HepG2 (cell line): ENCODE data around the gene WDR54. TPM values are rescaled to one million over a fixed set of nuclear protein-coding genes. Genes with fewer than 3 reads are reported as not detected.
A peak's percentile ranks its signal among the peaks of the same experiment; 100 is the strongest.

ENCODE experiments used
- CHD4 ChIP-seq: fragments of 200-600 bp; sonication (generic); IDR thresholded peaks from 2 replicates; pipeline ENCODE4 v1.7.0; 2017; ENCODE audit warnings: mild to moderate bottlenecking, low read length, borderline replicate concordance
- IRF2 ChIP-seq: IDR thresholded peaks from 2 replicates; pipeline ENCODE4 v1.6.1; 2018; ENCODE audit warnings: missing genetic modification reagents, missing compliant biosample characterization
- MLLT10 ChIP-seq: sonication (generic); formaldehyde crosslinking; IDR thresholded peaks from 2 replicates; pipeline ENCODE4 v1.4.0; 2020; ENCODE audit warnings: missing genetic modification reagents
- RBM22 ChIP-seq: fragments of 200-400 bp; formaldehyde crosslinking; optimal IDR thresholded peaks from 2 replicates; pipeline ENCODE3; 2017; ENCODE audit warnings: mild to moderate bottlenecking, low read length, moderate library complexity
- TOPORS ChIP-seq: sonication (generic); formaldehyde crosslinking; IDR thresholded peaks from 2 replicates; pipeline ENCODE4 v1.8.0; 2023; ENCODE audit warnings: mild to moderate bottlenecking, missing genetic modification reagents
- ZNF205 ChIP-seq: IDR thresholded peaks from 2 replicates; pipeline ENCODE4 v1.6.1; 2018; ENCODE audit warnings: missing biosample characterization, missing genetic modification reagents
- ZNF34 ChIP-seq: sonication (generic); formaldehyde crosslinking; IDR thresholded peaks from 2 replicates; pipeline ENCODE4 v1.4.0; 2020; ENCODE audit warnings: mild to moderate bottlenecking, missing genetic modification reagents, borderline replicate concordance
- ZNF510 ChIP-seq: sonication (generic); formaldehyde crosslinking; IDR thresholded peaks from 2 replicates; pipeline ENCODE4 v1.4.0; 2020; ENCODE audit warnings: low read depth, mild to moderate bottlenecking, missing genetic modification reagents
- ZNF563 ChIP-seq: sonication (generic); formaldehyde crosslinking; IDR thresholded peaks from 2 replicates; pipeline ENCODE4 v1.8.0; 2022; ENCODE audit warnings: mild to moderate bottlenecking, moderate library complexity, missing genetic modification reagents
- ZNF572 ChIP-seq: sonication (generic); formaldehyde crosslinking; IDR thresholded peaks from 2 replicates; pipeline ENCODE4 v1.5.1; 2020; ENCODE audit warnings: mild to moderate bottlenecking, missing genetic modification reagents
- ZNF777 ChIP-seq: sonication (generic); formaldehyde crosslinking; IDR thresholded peaks from 2 replicates; pipeline ENCODE4 v1.4.0; 2020; ENCODE audit warnings: missing genetic modification reagents
- polyA plus RNA-seq, 8 experiments: library from polyadenylated mRNA; depleted of rRNA in 3 of 8; stranded (reverse) in 7 of 8; unstranded in 1 of 8; fragments of >200 nt; fragmentation: Illumina TruSeq in 4 of 8; extraction: Trizol in 4 of 8; gene quantifications; 2 replicates each; pipeline versions ENCODE4 v1.2.1 to v1.2.3, GENCODE V29; 2011 to 2016; ENCODE audit warnings: low read depth in 4 of 8, missing spikeins in 1 of 8, mixed read lengths in 1 of 8; ENCODE audit not compliant: insufficient read depth in 1 of 8
- total RNA-seq, 5 experiments: library from RNA; depleted of rRNA; stranded (reverse); fragments of >200 nt; fragmentation: Illumina TruSeq; extraction: Trizol; gene quantifications; 2 replicates each; pipeline ENCODE4 v1.2.3, GENCODE V29; 2016; ENCODE audit warnings: low read depth in 1 of 5
- TF ChIP-seq, protein P1 (sequence below): sonication (generic); formaldehyde crosslinking; IDR thresholded peaks from 2 replicates; pipeline ENCODE4 v1.5.1; 2020; ENCODE audit warnings: mild to moderate bottlenecking, missing genetic modification reagents, moderate library complexity
- TF ChIP-seq, protein P2 (sequence below): sonication (generic); formaldehyde crosslinking; IDR thresholded peaks from 2 replicates; pipeline ENCODE4 v1.4.0; 2020; ENCODE audit warnings: missing genetic modification reagents; ENCODE audit errors: not compliant biosample characterization
- TF ChIP-seq, protein P3 (sequence below): sonication (generic); formaldehyde crosslinking; IDR thresholded peaks from 2 replicates; pipeline ENCODE4 v1.5.1; 2020; ENCODE audit warnings: missing genetic modification reagents, mild to moderate bottlenecking, borderline replicate concordance
- TF ChIP-seq, protein P4 (sequence below): sonication (generic); formaldehyde crosslinking; IDR thresholded peaks from 2 replicates; pipeline ENCODE4 v1.4.0; 2020; ENCODE audit warnings: missing genetic modification reagents
- TF ChIP-seq, protein P5 (sequence below): sonication (generic); formaldehyde crosslinking; IDR thresholded peaks from 2 replicates; pipeline ENCODE4 v1.5.1; 2020; ENCODE audit warnings: missing genetic modification reagents, mild to moderate bottlenecking, borderline replicate concordance
- TF ChIP-seq, protein P6 (sequence below): sonication (generic); formaldehyde crosslinking; IDR thresholded peaks from 2 replicates; pipeline ENCODE4 v1.4.0; 2020; ENCODE audit warnings: missing genetic modification reagents
- TF ChIP-seq, protein P7 (sequence below): sonication (generic); formaldehyde crosslinking; IDR thresholded peaks from 2 replicates; pipeline ENCODE4 v1.8.0; 2023; ENCODE audit warnings: mild to moderate bottlenecking, missing genetic modification reagents

Gene WDR54
- total and polyA plus RNA-seq, 2 of the 13 experiments (the other 11 are each of a cell fraction or from before 2014, with no cell fraction given): 2.0 to 17.3 TPM

DNA sequence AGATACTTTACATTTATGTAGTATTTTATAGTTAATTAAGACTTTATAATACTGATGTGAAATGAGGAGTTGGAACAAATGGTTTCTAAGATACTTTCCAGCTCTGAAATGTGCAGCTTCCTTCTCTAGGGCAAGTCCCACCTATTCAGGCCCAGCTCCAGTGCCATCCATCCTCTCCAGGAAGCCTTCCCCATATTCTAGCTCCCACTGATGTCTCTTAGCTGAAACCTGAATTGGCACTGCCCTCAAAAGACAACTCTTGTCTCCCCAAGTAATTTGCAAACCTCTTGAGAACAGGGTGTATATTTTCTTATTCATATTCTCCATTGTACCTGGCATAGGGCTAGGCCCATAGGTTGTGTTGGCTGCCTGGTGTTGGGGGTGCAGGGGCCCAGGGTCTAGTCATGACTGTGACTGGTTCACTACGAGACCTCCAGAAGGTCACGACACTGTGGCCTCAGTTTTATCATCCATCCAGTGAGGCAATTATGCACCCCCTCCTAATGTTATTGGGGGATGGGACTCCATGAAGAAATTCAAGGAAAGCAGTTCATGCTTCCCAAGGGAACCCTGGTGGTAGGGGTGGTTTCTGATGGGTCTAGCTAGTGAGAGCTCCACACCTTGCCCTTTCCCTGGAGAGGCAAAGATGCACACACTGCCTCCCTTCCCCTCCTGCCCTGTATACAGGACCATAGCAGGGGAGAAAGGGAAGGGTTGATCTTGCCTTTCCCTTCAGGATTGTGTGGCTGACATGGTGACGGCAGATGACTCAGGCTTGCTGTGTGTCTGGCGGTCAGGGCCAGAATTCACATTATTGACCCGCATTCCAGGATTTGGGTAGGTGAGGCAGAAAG lies 2.8 kb downstream of the WDR54 start (continued):
- TF ChIP-seq, protein P1, sequence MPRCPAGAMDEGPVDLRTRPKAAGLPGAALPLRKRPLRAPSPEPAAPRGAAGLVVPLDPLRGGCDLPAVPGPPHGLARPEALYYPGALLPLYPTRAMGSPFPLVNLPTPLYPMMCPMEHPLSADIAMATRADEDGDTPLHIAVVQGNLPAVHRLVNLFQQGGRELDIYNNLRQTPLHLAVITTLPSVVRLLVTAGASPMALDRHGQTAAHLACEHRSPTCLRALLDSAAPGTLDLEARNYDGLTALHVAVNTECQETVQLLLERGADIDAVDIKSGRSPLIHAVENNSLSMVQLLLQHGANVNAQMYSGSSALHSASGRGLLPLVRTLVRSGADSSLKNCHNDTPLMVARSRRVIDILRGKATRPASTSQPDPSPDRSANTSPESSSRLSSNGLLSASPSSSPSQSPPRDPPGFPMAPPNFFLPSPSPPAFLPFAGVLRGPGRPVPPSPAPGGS: peak; percentile 48; the same call in 1 of the 2 replicates
- TF ChIP-seq ZNF777 (no peak), ZNF34 (CRISPR knock-in tag) (no peak), ZNF510 (CRISPR knock-in tag) (no peak), IRF2 (CRISPR knock-in tag) (peak; percentile 4; the same call in 1 of the 2 replicates), TOPORS (CRISPR knock-in tag) (0 out of 2 replicates have a peak, but pooled peaks have one; percentile 33), ZNF563 (0 out of 2 replicates have a peak, but pooled peaks have one; percentile 32), ZNF205 (CRISPR knock-in tag) (peak; percentile 64; the same call in 1 of the 2 replicates), MLLT10 (no peak), CHD4 (no peak), ZNF572 (CRISPR knock-in tag) (peak; percentile 95), RBM22 (peak; percentile 89)
- TF ChIP-seq, protein P2, sequence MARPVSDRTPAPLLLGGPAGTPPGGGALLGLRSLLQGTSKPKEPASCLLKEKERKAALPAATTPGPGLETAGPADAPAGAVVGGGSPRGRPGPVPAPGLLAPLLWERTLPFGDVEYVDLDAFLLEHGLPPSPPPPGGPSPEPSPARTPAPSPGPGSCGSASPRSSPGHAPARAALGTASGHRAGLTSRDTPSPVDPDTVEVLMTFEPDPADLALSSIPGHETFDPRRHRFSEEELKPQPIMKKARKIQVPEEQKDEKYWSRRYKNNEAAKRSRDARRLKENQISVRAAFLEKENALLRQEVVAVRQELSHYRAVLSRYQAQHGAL: no peak
- TF ChIP-seq, protein P3, sequence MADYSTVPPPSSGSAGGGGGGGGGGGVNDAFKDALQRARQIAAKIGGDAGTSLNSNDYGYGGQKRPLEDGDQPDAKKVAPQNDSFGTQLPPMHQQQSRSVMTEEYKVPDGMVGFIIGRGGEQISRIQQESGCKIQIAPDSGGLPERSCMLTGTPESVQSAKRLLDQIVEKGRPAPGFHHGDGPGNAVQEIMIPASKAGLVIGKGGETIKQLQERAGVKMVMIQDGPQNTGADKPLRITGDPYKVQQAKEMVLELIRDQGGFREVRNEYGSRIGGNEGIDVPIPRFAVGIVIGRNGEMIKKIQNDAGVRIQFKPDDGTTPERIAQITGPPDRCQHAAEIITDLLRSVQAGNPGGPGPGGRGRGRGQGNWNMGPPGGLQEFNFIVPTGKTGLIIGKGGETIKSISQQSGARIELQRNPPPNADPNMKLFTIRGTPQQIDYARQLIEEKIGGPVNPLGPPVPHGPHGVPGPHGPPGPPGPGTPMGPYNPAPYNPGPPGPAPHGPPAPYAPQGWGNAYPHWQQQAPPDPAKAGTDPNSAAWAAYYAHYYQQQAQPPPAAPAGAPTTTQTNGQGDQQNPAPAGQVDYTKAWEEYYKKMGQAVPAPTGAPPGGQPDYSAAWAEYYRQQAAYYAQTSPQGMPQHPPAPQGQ (CRISPR knock-in tag): peak; percentile 93; the same call in 1 of the 2 replicates
- TF ChIP-seq, protein P4, sequence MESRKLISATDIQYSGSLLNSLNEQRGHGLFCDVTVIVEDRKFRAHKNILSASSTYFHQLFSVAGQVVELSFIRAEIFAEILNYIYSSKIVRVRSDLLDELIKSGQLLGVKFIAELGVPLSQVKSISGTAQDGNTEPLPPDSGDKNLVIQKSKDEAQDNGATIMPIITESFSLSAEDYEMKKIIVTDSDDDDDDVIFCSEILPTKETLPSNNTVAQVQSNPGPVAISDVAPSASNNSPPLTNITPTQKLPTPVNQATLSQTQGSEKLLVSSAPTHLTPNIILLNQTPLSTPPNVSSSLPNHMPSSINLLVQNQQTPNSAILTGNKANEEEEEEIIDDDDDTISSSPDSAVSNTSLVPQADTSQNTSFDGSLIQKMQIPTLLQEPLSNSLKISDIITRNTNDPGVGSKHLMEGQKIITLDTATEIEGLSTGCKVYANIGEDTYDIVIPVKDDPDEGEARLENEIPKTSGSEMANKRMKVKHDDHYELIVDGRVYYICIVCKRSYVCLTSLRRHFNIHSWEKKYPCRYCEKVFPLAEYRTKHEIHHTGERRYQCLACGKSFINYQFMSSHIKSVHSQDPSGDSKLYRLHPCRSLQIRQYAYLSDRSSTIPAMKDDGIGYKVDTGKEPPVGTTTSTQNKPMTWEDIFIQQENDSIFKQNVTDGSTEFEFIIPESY (CRISPR knock-in tag): peak; percentile 90
- TF ChIP-seq, protein P5, sequence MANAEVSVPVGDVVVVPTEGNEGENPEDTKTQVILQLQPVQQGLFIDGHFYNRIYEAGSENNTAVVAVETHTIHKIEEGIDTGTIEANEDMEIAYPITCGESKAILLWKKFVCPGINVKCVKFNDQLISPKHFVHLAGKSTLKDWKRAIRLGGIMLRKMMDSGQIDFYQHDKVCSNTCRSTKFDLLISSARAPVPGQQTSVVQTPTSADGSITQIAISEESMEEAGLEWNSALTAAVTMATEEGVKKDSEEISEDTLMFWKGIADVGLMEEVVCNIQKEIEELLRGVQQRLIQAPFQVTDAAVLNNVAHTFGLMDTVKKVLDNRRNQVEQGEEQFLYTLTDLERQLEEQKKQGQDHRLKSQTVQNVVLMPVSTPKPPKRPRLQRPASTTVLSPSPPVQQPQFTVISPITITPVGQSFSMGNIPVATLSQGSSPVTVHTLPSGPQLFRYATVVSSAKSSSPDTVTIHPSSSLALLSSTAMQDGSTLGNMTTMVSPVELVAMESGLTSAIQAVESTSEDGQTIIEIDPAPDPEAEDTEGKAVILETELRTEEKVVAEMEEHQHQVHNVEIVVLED (CRISPR knock-in tag): no peak
- TF ChIP-seq, protein P6, sequence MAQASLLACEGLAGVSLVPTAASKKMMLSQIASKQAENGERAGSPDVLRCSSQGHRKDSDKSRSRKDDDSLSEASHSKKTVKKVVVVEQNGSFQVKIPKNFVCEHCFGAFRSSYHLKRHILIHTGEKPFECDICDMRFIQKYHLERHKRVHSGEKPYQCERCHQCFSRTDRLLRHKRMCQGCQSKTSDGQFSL (CRISPR knock-in tag): 0 out of 2 replicates have a peak, but pooled peaks have one; percentile 61
- TF ChIP-seq, protein P7, sequence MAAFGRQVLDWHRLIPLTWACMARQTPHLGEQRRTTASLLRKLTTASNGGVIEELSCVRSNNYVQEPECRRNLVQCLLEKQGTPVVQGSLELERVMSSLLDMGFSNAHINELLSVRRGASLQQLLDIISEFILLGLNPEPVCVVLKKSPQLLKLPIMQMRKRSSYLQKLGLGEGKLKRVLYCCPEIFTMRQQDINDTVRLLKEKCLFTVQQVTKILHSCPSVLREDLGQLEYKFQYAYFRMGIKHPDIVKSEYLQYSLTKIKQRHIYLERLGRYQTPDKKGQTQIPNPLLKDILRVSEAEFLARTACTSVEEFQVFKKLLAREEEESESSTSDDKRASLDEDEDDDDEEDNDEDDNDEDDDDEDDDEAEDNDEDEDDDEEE (CRISPR knock-in tag): peak; percentile 78; the same call in 1 of the 2 replicates
